Pancreas (tissue), 10 donors: ENCODE results near the gene DNAH2. TPM values are rescaled to one million over a fixed set of nuclear protein-coding genes. Genes with fewer than 3 reads are reported as not detected.

Source experiments
- ATAC-seq, 4 donors: fragments of 200-7000 bp; cut with Tn5 transposase; one replicate each; pipeline versions ENCODE4 v1.8.0 to v1.9.1; 2020; ENCODE audit warnings: mild to moderate bottlenecking in 4 of 4, moderate library complexity in 4 of 4
- DNase-seq, 6 donors: peaks; one replicate each; pipeline ENCODE4 v3.0.0-alpha.2; 2020
- FAIRE-seq: peaks from 2 replicates; lab custom pipeline; 2012; peaks lifted over from hg19 to GRCh38; lab: Jason Lieb, UNC
- H3K27ac ChIP-seq, 4 donors: fragments of 200-600 bp; sonication (generic); 1 replicate in 3 of 4; 2 replicates in 1 of 4; pipeline versions ENCODE4 v1.5.0 to v1.8.0; 2020
- H3K27me3 ChIP-seq, 4 donors: fragments of 200-600 bp; one replicate each; pipeline ENCODE4 v1.8.0; 2021
- H3K36me3 ChIP-seq, 3 donors: fragments of 200-600 bp; sonication (generic) in 1 of 3; one replicate each; pipeline versions ENCODE4 v1.5.0 to v1.8.0; 2020 to 2021
- H3K4me1 ChIP-seq, 3 donors: fragments of 200-600 bp; one replicate each; pipeline ENCODE4 v1.8.0; 2021
- H3K4me3 ChIP-seq, 4 donors: fragments of 200-600 bp; sonication (generic) in 2 of 4; one replicate each; pipeline versions ENCODE4 v1.5.0 to v1.8.0; 2020 to 2021
- H3K9me3 ChIP-seq, 4 donors: fragments of 200-600 bp; one replicate each; pipeline ENCODE4 v1.8.0; 2021
- WGBS, 2 donors: extraction: QIAGEN DNeasy Blood & Tissue Kit; methylation state at CpG; one replicate each; pipeline ENCODE4 v1.1.7; 2013; 5-methylcytosine and 5-hydroxymethylcytosine counted together
- intact Hi-C, 3 donors: fragments of 100-400 bp; cut with DNase I; formaldehyde crosslinking; loops; one replicate each; pipeline versions ENCODE4 v1.11.1 to v1.14.2; 2022
- polyA plus RNA-seq, 2 donors: library from polyadenylated mRNA; stranded (reverse); fragments of 200-250 nt; gene quantifications; one replicate each; pipeline ENCODE4 v1.2.3, GENCODE V29; 2013
- total RNA-seq, 6 donors: library from RNA; stranded (reverse); fragmentation: NEBNext Ultra II Directional in 4 of 6; extraction: Animal tissue kit (Norgen Biotek cat#: 25700) in 4 of 6; gene quantifications; one replicate each; pipeline versions ENCODE4 v1.2.1 to v1.2.4, GENCODE V29; 2021 to 2023
- TF ChIP-seq, protein P1 (sequence below), 4 donors: fragments of 200-600 bp; sonication (generic) in 3 of 4; IDR thresholded peaks; one replicate each; pipeline versions ENCODE4 v1.5.0 to v1.8.0; 2021; ENCODE audit warnings: antibody characterized with exemption in 4 of 4
- donor health status: healthy with polysubstance abuse.
- donor health status: DM: no; HTN: no; CAD: no; lungs with moderate emphysema.
- donor health status: DM: no; HTN: no; CAD: no.
- donor health status: control.
- donor health status: control.
- donor health status: Bipolar disorder and iron deficiency.
- donor health status: DM: yes; HTN: yes; CAD: no.
- donor health status: DM: no; HTN: no; CAD: no.
- donor health status: DM: no; HTN: no; CAD: no.
- donor health status: DM: yes; HTN: yes; CAD: no.

Gene DNAH2
- total and polyA plus RNA-seq, 8 donors, result 0.09 to 0.52 (median 0.24) TPM

DNA sequence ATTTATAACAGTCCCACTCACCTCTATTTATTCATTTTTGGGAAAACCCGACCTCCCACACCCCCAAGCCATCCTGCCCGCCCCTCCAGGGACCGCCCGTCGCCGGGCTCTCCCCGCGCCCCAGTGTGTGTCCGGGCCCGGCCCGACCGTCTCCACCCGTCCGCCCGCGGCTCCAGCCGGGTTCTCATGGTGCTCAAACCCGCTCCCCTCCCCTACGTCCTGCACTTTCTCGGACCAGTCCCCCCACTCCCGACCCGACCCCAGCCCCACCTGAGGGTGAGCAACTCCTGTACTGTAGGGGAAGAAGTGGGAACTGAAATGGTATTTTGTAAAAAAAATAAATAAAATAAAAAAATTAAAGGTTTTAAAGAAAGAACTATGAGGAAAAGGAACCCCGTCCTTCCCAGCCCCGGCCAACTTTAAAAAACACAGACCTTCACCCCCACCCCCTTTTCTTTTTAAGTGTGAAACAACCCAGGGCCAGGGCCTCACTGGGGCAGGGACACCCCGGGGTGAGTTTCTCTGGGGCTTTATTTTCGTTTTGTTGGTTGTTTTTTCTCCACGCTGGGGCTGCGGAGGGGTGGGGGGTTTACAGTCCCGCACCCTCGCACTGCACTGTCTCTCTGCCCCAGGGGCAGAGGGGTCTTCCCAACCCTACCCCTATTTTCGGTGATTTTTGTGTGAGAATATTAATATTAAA lies 136.7 kb downstream of the DNAH2 start:
- DNase-seq, result peak; percentile 26 to 68 (median 44)

DNA sequence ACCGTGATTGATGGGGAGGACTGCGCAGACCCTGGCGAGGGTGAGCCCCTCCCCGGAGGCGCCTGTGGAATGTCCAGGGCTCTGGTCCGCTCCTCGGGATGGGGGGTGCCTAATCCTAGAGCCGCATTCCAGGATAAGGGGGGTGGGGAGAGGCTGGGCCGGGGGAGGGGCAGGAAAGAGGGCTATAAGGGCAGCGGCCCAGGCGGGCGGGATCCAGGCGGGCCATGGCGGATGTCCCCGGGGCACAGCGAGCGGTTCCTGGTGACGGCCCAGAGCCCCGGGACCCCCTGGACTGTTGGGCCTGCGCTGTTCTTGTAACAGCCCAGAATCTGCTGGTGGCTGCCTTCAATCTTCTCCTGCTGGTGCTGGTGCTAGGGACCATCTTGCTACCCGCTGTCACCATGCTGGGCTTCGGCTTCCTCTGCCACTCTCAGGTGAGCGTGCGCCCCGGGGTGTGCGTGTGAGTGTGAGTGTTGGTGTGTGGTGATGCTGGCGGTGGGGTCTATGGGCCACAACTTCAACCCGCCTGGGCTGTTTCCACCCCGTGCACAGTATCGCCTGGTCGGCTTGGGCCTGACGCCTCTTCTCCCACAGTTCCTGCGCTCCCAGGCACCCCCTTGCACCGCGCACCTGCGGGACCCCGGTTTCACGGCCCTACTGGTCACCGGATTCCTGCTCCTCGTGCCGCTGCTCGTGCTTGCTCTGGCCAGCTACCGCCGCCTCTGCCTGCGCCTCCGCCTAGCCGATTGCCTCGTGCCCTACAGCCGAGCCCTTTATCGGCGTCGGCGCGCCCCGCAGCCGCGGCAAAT lies 137.5 kb downstream of the DNAH2 start, which contains the start of gene TMEM88:
TSS of gene TMEM88 (plus strand) at position 216 of the 809 bp plus-strand sequence. CDS start at position 225, 9 bp downstream.
- no peak for FAIRE-seq
- peak; percentile 32 to 81 (median 55) for DNase-seq
- H3K27me3 ChIP-seq, result no peaks in the 10 kb centered on the region
- intact Hi-C loops, result loop anchor here in 2 of 3 donors (5.0 to 10.0 kb wide), 2 partner anchors 110 to 113 kb away; no protein-coding TSS in a partner anchor
- peaks cover 0 to 17% (median 9%) of the 10 kb centered on the region in 3 donors for H3K4me1 ChIP-seq
- peaks cover 0 to 11% (median 0%) of the 10 kb centered on the region in 3 donors for H3K36me3 ChIP-seq
- H3K27ac ChIP-seq, result peak within 1 kb of the TSS in 2 of 4 donors; percentile 21 to 78
- no peaks in the 10 kb centered on the region for H3K9me3 ChIP-seq
- peak within 1 kb of the TSS in 1 of 4 donors; percentile 53 for H3K4me3 ChIP-seq
- ATAC-seq, result no peak
- WGBS, 2 donors, result 75 to 83% methylated on average over 52 to 57 of the region's 57 CpGs
- TF ChIP-seq, protein P1, sequence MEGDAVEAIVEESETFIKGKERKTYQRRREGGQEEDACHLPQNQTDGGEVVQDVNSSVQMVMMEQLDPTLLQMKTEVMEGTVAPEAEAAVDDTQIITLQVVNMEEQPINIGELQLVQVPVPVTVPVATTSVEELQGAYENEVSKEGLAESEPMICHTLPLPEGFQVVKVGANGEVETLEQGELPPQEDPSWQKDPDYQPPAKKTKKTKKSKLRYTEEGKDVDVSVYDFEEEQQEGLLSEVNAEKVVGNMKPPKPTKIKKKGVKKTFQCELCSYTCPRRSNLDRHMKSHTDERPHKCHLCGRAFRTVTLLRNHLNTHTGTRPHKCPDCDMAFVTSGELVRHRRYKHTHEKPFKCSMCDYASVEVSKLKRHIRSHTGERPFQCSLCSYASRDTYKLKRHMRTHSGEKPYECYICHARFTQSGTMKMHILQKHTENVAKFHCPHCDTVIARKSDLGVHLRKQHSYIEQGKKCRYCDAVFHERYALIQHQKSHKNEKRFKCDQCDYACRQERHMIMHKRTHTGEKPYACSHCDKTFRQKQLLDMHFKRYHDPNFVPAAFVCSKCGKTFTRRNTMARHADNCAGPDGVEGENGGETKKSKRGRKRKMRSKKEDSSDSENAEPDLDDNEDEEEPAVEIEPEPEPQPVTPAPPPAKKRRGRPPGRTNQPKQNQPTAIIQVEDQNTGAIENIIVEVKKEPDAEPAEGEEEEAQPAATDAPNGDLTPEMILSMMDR (IDR thresholded peaks at IDR 0.05), result no peak

More for the DNA sequence above, 136.7 kb downstream of the DNAH2 start:
- Histone ChIP-seq H3K9me3 (no peaks in the 10 kb centered on the region), H3K4me3 (no peak overlapping the region), H3K27ac (no peak overlapping the region), H3K36me3 (peaks cover 0 to 19% (median 0%) of the 10 kb centered on the region in 3 donors), H3K27me3 (no peaks in the 10 kb centered on the region), H3K4me1 (peaks cover 0 to 17% (median 9%) of the 10 kb centered on the region in 3 donors)
- intact Hi-C loops, result loop anchor here in 2 of 3 donors (5.0 to 10.0 kb wide), 2 partner anchors 109 to 112 kb away; no protein-coding TSS in a partner anchor
- FAIRE-seq (no peak), ATAC-seq (no peak)
- WGBS, 2 donors, result 77 to 79% methylated on average over 31 of the region's 31 CpGs
- TF ChIP-seq, protein P1 (IDR thresholded peaks at IDR 0.05), result no peak

- peak overlapping the region in 2 of 4 donors; percentile 21 to 78 for H3K27ac ChIP-seq
- 45 to 48% methylated on average over 15 of the region's 15 CpGs for WGBS, 2 donors
- peaks cover 0 to 6% (median 0%) of the 10 kb centered on the region in 3 donors for H3K36me3 ChIP-seq
- DNase-seq (peak in 2 of 6 donors; percentile 35 to 38), ATAC-seq (no peak), FAIRE-seq (no peak)
- TF ChIP-seq, protein P1 (IDR thresholded peaks at IDR 0.05), result no peak
- no peaks in the 10 kb centered on the region for H3K9me3 ChIP-seq
- peaks cover 0 to 17% (median 9%) of the 10 kb centered on the region in 3 donors for H3K4me1 ChIP-seq
- peak overlapping the region in 1 of 4 donors; percentile 53 for H3K4me3 ChIP-seq
- intact Hi-C loops, result loop anchor here in 1 of 3 donors (10.0 kb wide), 1 partner anchor 111 kb away; no protein-coding TSS in a partner anchor
- H3K27me3 ChIP-seq, result no peaks in the 10 kb centered on the region
Measured at GRCh38 chr17:7855660-7856010, 138.1 kb downstream of the DNAH2 start.

GRCh38 chr17:7856011-7856810 lies 138.7 kb downstream of the DNAH2 start:
- FAIRE-seq (no peak), DNase-seq (peak; percentile 49 to 80 (median 58)), ATAC-seq (no peak)
- Histone ChIP-seq H3K4me1 (peaks cover 0 to 17% (median 9%) of the 10 kb centered on the region in 3 donors), H3K27ac (peak overlapping the region; percentile 75 to 80 (median 77)), H3K4me3 (peak overlapping the region; percentile 41 to 82 (median 59)), H3K27me3 (no peaks in the 10 kb centered on the region), H3K9me3 (no peaks in the 10 kb centered on the region), H3K36me3 (peaks cover 0 to 6% (median 0%) of the 10 kb centered on the region in 3 donors)
- intact Hi-C loops, result loop anchor here in 1 of 3 donors (10.0 kb wide), 1 partner anchor 111 kb away; no protein-coding TSS in a partner anchor
- TF ChIP-seq, protein P1 (IDR thresholded peaks at IDR 0.05), result no peak
- 24 to 31% methylated on average over 29 of the region's 29 CpGs for WGBS, 2 donors
